GM12865 (cell line): ENCODE results near the gene ETNK1.

Source experiments
- DNase-seq: peaks from one replicate; pipeline ENCODE4 v3.0.0; 2010; ENCODE audit warnings: low read depth
- H3K4me3 ChIP-seq: 2 replicates; pipeline ENCODE4 v1.5.1; 2011; ENCODE audit warnings: mild to moderate bottlenecking, low read depth, low read length, control low read depth
- TF ChIP-seq, protein P1 (sequence below): IDR thresholded peaks from 2 replicates; pipeline ENCODE4 v1.5.1; 2011; ENCODE audit warnings: low read length, control low read depth, low read depth, inconsistent platforms; ENCODE audit not compliant: insufficient read depth; ENCODE audit errors: missing control alignments

ETNK1 gene

DNA sequence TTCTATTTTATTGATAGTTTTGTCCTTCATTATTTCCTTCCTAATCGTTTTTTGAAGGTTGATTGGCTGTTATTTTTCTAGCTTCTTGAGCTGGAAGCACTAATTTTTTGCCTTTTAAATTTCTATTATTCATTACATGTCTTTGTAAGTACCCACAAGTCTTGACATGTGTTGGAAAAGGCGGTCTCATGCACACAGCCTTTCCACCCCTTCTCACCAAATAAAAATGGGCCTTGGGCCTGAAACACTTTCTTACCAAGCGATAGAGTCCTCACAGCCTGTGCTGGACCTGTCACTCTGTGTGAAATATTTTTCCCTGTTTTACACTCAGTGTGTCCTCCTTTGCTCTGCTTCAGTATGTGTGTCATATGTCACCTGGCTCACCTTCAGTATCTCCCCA is 9.9 kb downstream of the ETNK1 start:
- TF ChIP-seq, protein P1, sequence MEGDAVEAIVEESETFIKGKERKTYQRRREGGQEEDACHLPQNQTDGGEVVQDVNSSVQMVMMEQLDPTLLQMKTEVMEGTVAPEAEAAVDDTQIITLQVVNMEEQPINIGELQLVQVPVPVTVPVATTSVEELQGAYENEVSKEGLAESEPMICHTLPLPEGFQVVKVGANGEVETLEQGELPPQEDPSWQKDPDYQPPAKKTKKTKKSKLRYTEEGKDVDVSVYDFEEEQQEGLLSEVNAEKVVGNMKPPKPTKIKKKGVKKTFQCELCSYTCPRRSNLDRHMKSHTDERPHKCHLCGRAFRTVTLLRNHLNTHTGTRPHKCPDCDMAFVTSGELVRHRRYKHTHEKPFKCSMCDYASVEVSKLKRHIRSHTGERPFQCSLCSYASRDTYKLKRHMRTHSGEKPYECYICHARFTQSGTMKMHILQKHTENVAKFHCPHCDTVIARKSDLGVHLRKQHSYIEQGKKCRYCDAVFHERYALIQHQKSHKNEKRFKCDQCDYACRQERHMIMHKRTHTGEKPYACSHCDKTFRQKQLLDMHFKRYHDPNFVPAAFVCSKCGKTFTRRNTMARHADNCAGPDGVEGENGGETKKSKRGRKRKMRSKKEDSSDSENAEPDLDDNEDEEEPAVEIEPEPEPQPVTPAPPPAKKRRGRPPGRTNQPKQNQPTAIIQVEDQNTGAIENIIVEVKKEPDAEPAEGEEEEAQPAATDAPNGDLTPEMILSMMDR, result no peak
- no peak overlapping the region for H3K4me3 ChIP-seq

DNA sequence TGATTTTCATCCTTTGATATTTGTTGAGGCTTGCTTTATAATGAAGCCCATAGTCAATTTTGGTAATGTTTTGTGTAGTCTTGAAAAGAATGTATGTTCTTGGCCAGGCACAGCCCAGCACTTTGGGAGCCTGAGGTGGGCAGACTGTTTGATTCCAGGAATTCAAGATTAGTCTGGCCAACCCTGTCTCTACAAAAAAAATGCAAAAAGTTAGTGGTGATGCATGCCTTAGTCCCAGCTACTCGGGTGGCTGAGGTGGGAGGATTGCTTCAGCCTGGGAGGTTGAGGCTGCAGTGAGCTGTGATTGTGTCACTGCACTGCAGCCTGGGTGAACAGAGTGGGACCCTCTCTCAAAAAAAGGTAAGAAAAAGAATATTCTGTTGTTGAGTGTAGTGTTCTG is 10.8 kb downstream of the ETNK1 start:
- no peak for DNase-seq
- H3K4me3 ChIP-seq, result no peak overlapping the region
- TF ChIP-seq, protein P1, result no peak

More for the DNA sequence above, 9.9 kb downstream of the ETNK1 start:
- no peak for DNase-seq

DNA sequence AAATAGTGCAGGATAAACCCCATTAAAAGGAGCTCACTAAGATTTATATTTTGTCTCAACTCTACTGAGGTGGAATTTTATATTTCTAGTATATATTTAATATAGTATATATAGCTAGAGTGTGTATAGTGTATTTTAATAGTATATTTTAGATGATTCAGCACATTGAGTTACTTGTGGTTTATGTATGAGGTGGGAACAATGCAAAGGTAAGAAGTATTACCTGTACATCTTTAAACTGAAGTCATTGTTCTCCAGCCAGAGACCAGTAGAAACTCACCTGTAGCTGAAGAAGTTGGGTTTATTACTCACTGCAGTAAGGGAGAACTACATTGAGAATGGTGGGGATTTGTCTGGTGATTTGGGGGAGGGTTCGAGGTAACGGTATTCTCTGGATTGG is 15.9 kb downstream of the ETNK1 start:
- DNase-seq, result no peak
- TF ChIP-seq, protein P1, result no peak
- H3K4me3 ChIP-seq, result no peak overlapping the region

DNA sequence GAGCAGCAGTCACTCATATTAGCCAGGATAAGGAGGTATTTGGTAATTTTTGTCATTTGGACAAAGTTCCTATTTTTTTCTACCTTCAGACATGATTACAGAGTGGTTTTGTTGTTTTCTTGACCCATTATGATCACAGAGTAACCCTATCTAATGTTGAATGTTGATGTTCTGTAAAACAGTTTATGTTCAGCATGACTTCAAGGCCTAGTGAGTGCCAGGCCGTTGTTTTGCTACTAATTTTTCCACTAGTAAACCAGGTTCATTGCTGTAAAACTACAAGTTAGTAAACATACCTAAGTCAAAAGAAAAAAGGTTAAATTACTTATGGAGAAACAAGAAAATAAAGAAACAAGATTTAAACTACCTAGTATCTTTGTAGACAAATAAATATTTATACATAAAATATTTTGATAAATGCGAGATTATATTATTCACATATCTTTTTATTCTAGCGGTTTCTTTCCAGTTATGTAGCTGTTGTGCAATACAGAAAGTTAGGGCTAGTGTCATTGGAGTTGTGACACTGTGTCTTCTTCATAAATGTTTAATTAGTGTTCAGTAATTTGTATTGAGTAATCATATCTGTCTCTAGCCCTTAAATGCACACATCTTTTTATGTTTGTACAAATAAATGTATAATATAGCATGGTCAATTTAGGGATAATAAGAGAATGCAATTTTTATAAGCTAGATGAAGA is 16.5 kb downstream of the ETNK1 start:
- TF ChIP-seq, protein P1, result no peak
- H3K4me3 ChIP-seq, result no peak overlapping the region
- no peak for DNase-seq

DNA sequence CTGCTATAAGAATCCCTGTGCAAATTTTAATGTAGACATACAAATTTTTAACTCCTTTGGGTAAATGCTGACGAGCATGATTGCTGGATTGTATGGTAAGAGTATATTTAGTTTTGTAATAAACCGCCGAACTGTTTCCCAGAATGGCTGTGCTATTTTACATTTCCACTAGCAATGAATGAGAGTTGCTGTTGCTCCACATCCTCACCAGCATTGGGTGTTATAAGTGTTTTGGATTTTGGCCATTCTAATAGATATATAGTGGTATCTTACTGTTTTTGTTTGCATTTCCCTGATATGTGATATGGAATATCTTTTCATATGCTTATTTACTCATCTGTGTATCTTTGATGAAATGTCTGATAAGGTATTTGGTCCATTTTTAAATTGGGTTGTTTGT is 23.7 kb downstream of the ETNK1 start:
- no peak for DNase-seq
- H3K4me3 ChIP-seq, result no peak overlapping the region
- TF ChIP-seq, protein P1, result no peak

DNA sequence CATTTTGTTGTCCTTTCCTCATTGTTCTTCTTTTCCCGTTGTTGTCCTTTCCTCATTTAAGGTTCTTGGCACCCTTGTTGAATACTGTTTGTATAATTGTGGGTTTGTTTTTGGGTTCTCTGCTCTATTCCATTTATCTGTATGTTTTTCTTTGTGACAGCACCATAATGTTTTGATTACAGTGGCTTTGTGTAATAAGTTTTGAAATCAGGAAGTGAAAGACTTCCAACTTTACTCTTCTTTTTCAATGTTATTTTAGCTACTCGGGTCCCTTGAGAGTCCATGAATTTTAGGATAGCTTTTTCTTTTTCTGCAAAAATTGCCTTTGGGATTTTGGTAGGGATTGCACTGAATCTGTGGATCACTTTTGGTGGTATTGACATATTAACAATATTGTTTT is 28.1 kb downstream of the ETNK1 start:
- H3K4me3 ChIP-seq, result no peak overlapping the region
- TF ChIP-seq, protein P1, result no peak
- no peak for DNase-seq

DNA sequence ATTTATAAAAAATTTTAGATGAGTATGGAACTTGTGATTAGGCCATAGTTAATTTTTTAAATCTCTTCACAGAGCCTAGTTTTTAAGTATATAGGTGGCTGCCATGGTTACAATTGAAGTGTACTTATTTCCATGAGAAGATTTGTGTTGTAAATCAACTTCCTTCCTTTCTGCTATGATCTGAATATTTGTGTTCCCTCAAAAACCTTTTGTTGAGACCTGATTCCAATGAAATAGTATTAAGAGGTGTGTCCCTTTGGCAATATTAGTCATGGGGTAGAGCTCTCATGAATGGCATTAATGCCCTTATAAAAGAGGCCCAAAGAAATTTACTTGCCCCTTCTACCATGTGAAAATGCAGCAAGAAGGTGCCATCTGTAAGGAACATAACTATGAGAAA is 28.8 kb downstream of the ETNK1 start:
- H3K4me3 ChIP-seq, result no peak overlapping the region
- TF ChIP-seq, protein P1, result no peak
- DNase-seq, result no peak
